ENCODE results near the gene HOXB7. TPM values are rescaled to one million over a fixed set of nuclear protein-coding genes. Genes with fewer than 3 reads are reported as not detected.

HOXB7 gene
- total RNA-seq, 1 experiment from 2014 or later, result not detected

- Mint-ChIP-seq H3K4me1 (peaks cover 54% of the 10 kb centered on the region), H3K27me3 (ENCODE audit: low read depth) (peaks cover 100% of the 10 kb centered on the region; the same call in 1 of the 2 replicates), H3K9me3 (no peaks in the 10 kb centered on the region), H3K36me3 (peaks cover 2% of the 10 kb centered on the region; the same call in 1 of the 2 replicates), H3K4me3 (peak overlapping the region; percentile 50; the same call in 1 of the 2 replicates), H3K27ac (no peak overlapping the region)
- CTCF ChIA-PET, result interaction anchor here (0.7 to 2.4 kb wide), 5 partner anchors 12 to 286 kb away, joined by 3 to 11 read pairs (median 5); no protein-coding TSS in a partner anchor
- DNase-seq (ENCODE audit: low spot score) (no peak), ATAC-seq (no peak)
- TF ChIP-seq CREB1 (CRISPR knock-in tag; IDR thresholded peaks at IDR 0.05), result no peak
- no peak for TF ChIP-seq ZNF512 (CRISPR knock-in tag; IDR thresholded peaks at IDR 0.05; ENCODE audit: borderline replicate concordance)
- no peak for TF ChIP-seq ESRRA (CRISPR knock-in tag; IDR thresholded peaks at IDR 0.05; ENCODE audit: borderline replicate concordance)
- TF ChIP-seq RELA (CRISPR knock-in tag; IDR thresholded peaks at IDR 0.05; ENCODE audit: borderline replicate concordance), result no peak
- no peak for TF ChIP-seq ELF4 (CRISPR knock-in tag; IDR thresholded peaks at IDR 0.05; ENCODE audit: low read depth)
- no peak for TF ChIP-seq ZNF396 (CRISPR knock-in tag; IDR thresholded peaks at IDR 0.05; ENCODE audit: borderline replicate concordance)
- no peak for TF ChIP-seq ZNF317 (CRISPR knock-in tag; IDR thresholded peaks at IDR 0.05; ENCODE audit: borderline replicate concordance, low read depth)
- no peak for TF ChIP-seq NFATC4 (CRISPR knock-in tag; IDR thresholded peaks at IDR 0.05)
- POLR2A ChIA-PET, result no interaction called here
Observed at GRCh38 chr17:48594538-48595277, 16.1 kb downstream of the HOXB7 start.

- peak; percentile 90 for DNase-seq (ENCODE audit: low spot score)
- Mint-ChIP-seq H3K4me1 (peaks cover 55% of the 10 kb centered on the region), H3K27me3 (ENCODE audit: low read depth) (peaks cover 100% of the 10 kb centered on the region; the same call in 1 of the 2 replicates), H3K36me3 (peaks cover 2% of the 10 kb centered on the region; the same call in 1 of the 2 replicates), H3K9me3 (no peaks in the 10 kb centered on the region), H3K27ac (no peak overlapping the region), H3K4me3 (peak overlapping the region; percentile 50)
- ChIA-PET POLR2A (no interaction called here), CTCF (interaction anchor here (0.7 to 2.5 kb wide), 25 partner anchors 11 to 378 kb away, joined by 3 to 15 read pairs (median 5); no protein-coding TSS in a partner anchor)
- ATAC-seq, result peak; percentile 20
- TF ChIP-seq PRDM15 (CRISPR knock-in tag; IDR thresholded peaks at IDR 0.05), result peak; percentile 41; the same call in 1 of the 2 replicates
- no peak for TF ChIP-seq ZNF121 (CRISPR knock-in tag; IDR thresholded peaks at IDR 0.05)
- 0 out of 2 replicates have a peak, but pooled peaks have one; percentile 39 for TF ChIP-seq HMGXB4 (CRISPR knock-in tag; IDR thresholded peaks at IDR 0.05)
- TF ChIP-seq TP53 (CRISPR knock-in tag; IDR thresholded peaks at IDR 0.05), result no peak
- TF ChIP-seq USF2 (CRISPR knock-in tag; IDR thresholded peaks at IDR 0.05), result no peak
- TF ChIP-seq TEAD4 (CRISPR knock-in tag; IDR thresholded peaks at IDR 0.05), result no peak
- TF ChIP-seq MLX (CRISPR knock-in tag; IDR thresholded peaks at IDR 0.05), result no peak
- peak; percentile 90 for TF ChIP-seq CTCF (IDR thresholded peaks at IDR 0.05)
- peak; percentile 72 for TF ChIP-seq ZNF423 (CRISPR knock-in tag; IDR thresholded peaks at IDR 0.05)
- no peak for TF ChIP-seq ZNF512 (CRISPR knock-in tag; IDR thresholded peaks at IDR 0.05; ENCODE audit: borderline replicate concordance)
- no peak for TF ChIP-seq FOXP1 (CRISPR knock-in tag; IDR thresholded peaks at IDR 0.05; ENCODE audit: borderline replicate concordance)
- no peak for TF ChIP-seq PRRX2 (CRISPR knock-in tag; IDR thresholded peaks at IDR 0.05)
Observed at GRCh38 chr17:48593840-48594537, 16.8 kb downstream of the HOXB7 start.
